ENCODE results near the gene PGM2.
"Not testable (repeated sequence)": the region's sequence is repeated elsewhere in the genome, so short reads cannot be mapped to it uniquely, and the experiment has no call there.

Gene PGM2

GRCh38 chr4:37826295-37827029, at the start of gene PGM2:
Gene PGM2, plus strand, starts transcription at chr4:37826686. Its CDS starts 47 bp downstream, at chr4:37826733.
- peak; percentile 94 for DNase-seq

- DNase-seq = no peak
These were observed 46.6 kb upstream of the PGM2 start for GRCh38 chr4:37779896-37780295.

- peak; percentile 49 for DNase-seq
These were observed 45.9 kb upstream of the PGM2 start for GRCh38 chr4:37780444-37781130.

GRCh38 chr4:37781131-37781455, 45.4 kb upstream of the PGM2 start:
- no peak for DNase-seq

GRCh38 chr4:37786267-37786666, 40.2 kb upstream of the PGM2 start:
- DNase-seq = not testable (repeated sequence)

- not testable (repeated sequence) for DNase-seq
These were observed 38.5 kb upstream of the PGM2 start for GRCh38 chr4:37787883-37788460.

GRCh38 chr4:37788819-37789218, 37.7 kb upstream of the PGM2 start:
- no peak for DNase-seq

- no peak for DNase-seq
These were observed 34.2 kb upstream of the PGM2 start for GRCh38 chr4:37792241-37792640.

GRCh38 chr4:37793562-37793961, 32.9 kb upstream of the PGM2 start:
- peak; percentile 69 for DNase-seq

- no peak for DNase-seq
These were observed 32.4 kb upstream of the PGM2 start for GRCh38 chr4:37794056-37794455.

GRCh38 chr4:37795581-37796195, 30.8 kb upstream of the PGM2 start:
- DNase-seq = peak; percentile 85

- DNase-seq = no peak
These were observed 29.1 kb upstream of the PGM2 start for GRCh38 chr4:37797374-37797773.

GRCh38 chr4:37797923-37798322, 28.6 kb upstream of the PGM2 start:
- DNase-seq = no peak

- no peak for DNase-seq
These were observed 27.9 kb upstream of the PGM2 start for GRCh38 chr4:37798616-37799015.

- no peak for DNase-seq
These were observed 26.4 kb upstream of the PGM2 start for GRCh38 chr4:37799941-37800554.

- peak; percentile 56 for DNase-seq
These were observed 24.3 kb upstream of the PGM2 start for GRCh38 chr4:37802068-37802666.

GRCh38 chr4:37803348-37803973, 23.0 kb upstream of the PGM2 start:
- peak; percentile 85 for DNase-seq

- no peak for DNase-seq
These were observed 21.4 kb upstream of the PGM2 start for GRCh38 chr4:37805091-37805490.

GRCh38 chr4:37812713-37813112, 13.8 kb upstream of the PGM2 start:
- no peak for DNase-seq

GRCh38 chr4:37815591-37815990, 10.9 kb upstream of the PGM2 start:
- DNase-seq = no peak

- no peak for DNase-seq
These were observed 10.5 kb upstream of the PGM2 start for GRCh38 chr4:37816006-37816405.

- DNase-seq = no peak
These were observed 9.8 kb upstream of the PGM2 start for GRCh38 chr4:37816719-37817118.
